Suprapubic skin (tissue), 4 donors: ENCODE results near the gene NBL1. TPM values are rescaled to one million over a fixed set of nuclear protein-coding genes. Genes with fewer than 3 reads are reported as not detected.

Source experiments
- DNase-seq, 2 donors: peaks; one replicate each; pipeline ENCODE4 v3.0.0-alpha.2; 2019; ENCODE audit warnings: low spot score in 2 of 2
- H3K27ac ChIP-seq: fragments of 200-600 bp; sonication (generic); one replicate; pipeline ENCODE4 v1.5.1; 2019
- H3K27me3 ChIP-seq: fragments of 200-600 bp; sonication (generic); one replicate; pipeline ENCODE4 v1.5.1; 2019
- H3K36me3 ChIP-seq: fragments of 200-600 bp; sonication (generic); one replicate; pipeline ENCODE4 v1.5.1; 2019
- H3K4me1 ChIP-seq: fragments of 200-600 bp; sonication (generic); one replicate; pipeline ENCODE4 v1.5.1; 2019
- H3K4me3 ChIP-seq: fragments of 200-600 bp; sonication (generic); one replicate; pipeline ENCODE4 v1.5.1; 2019; ENCODE audit warnings: mild to moderate bottlenecking
- H3K9me3 ChIP-seq: fragments of 200-600 bp; sonication (generic); one replicate; pipeline ENCODE4 v1.5.1; 2019
- CTCF ChIP-seq, 2 donors: fragments of 200-600 bp in 1 of 2; fragments of 450-650 bp in 1 of 2; sonication (generic) in 1 of 2; IDR thresholded peaks; one replicate each; pipeline ENCODE4 v1.5.1; 2016 to 2019; ENCODE audit warnings: antibody characterized with exemption in 2 of 2, mild to moderate bottlenecking in 1 of 2, moderate library complexity in 1 of 2
- EP300 ChIP-seq: sonication (generic); formaldehyde crosslinking; IDR thresholded peaks from one replicate; pipeline ENCODE4 v1.6.1; 2017; ENCODE audit warnings: antibody characterized with exemption
- POLR2A ChIP-seq, 2 donors: fragments of 450-650 bp; IDR thresholded peaks; one replicate each; pipeline ENCODE4 v1.6.1; 2017; ENCODE audit warnings: antibody characterized with exemption in 2 of 2, mild to moderate bottlenecking in 2 of 2, moderate library complexity in 2 of 2
- POLR2AphosphoS5 ChIP-seq, 3 donors: sonication (generic); formaldehyde crosslinking; IDR thresholded peaks; one replicate each; pipeline ENCODE4 v1.6.1; 2017; ENCODE audit warnings: antibody characterized with exemption in 3 of 3
- WGBS: methylation state at CpG from one replicate; pipeline ENCODE4 v1.1.5; 2018; 5-methylcytosine and 5-hydroxymethylcytosine counted together
- total RNA-seq, 4 donors: library from RNA; depleted of rRNA; stranded (reverse); fragments of >200 nt; gene quantifications; one replicate each; pipeline ENCODE4 v1.1.0, GENCODE V29; 2016

Gene NBL1
- 100 to 1,000 TPM; 144 to 197 (median 167) TPM for total RNA-seq

- Histone ChIP-seq H3K27ac (peak within 1 kb of the TSS; percentile 95), H3K4me3 (peak within 1 kb of the TSS; percentile 90), H3K27me3 (no peaks in the 10 kb centered on the region), H3K36me3 (no peaks in the 10 kb centered on the region), H3K9me3 (no peaks in the 10 kb centered on the region), H3K4me1 (peaks cover 70% of the 10 kb centered on the region)
- DNase-seq = peak in 1 of 2 donors; percentile 80
- no peak for TF ChIP-seq POLR2AphosphoS5 (IDR thresholded peaks at IDR 0.05)
- TF ChIP-seq POLR2A (IDR thresholded peaks at IDR 0.05) = peak in 1 of 2 donors; percentile 43
- WGBS = 0% methylated on average over 3 of the region's 90 CpGs
Observed at GRCh38 chr1:19643602-19644394, at the start of gene NBL1. Gene NBL1 (plus strand): TSS chr1:19644311. CDS start chr1:19655031, 10,720 bp downstream.

GRCh38 chr1:19596065-19596713 is 47.9 kb upstream of the NBL1 start:
- Histone ChIP-seq H3K27me3 (no peaks in the 10 kb centered on the region), H3K4me3 (peak overlapping the region; percentile 91), H3K27ac (peak overlapping the region; percentile 97), H3K4me1 (peaks cover 39% of the 10 kb centered on the region), H3K36me3 (no peaks in the 10 kb centered on the region), H3K9me3 (no peaks in the 10 kb centered on the region)
- DNase-seq = no peak
- TF ChIP-seq EP300 (no peak), CTCF (IDR thresholded peaks at IDR 0.05) (no peak), POLR2AphosphoS5 (IDR thresholded peaks at IDR 0.05) (no peak), POLR2A (IDR thresholded peaks at IDR 0.05) (no peak)
- 2% methylated on average over 11 of the region's 11 CpGs for WGBS

GRCh38 chr1:19596714-19597495 is 47.2 kb upstream of the NBL1 start:
- WGBS = under 1% methylated on average over 31 of the region's 65 CpGs
- peaks cover 39% of the 10 kb centered on the region for H3K4me1 ChIP-seq
- peak; percentile 99 to 100 for DNase-seq
- H3K4me3 ChIP-seq = peak overlapping the region; percentile 91
- no peak for TF ChIP-seq CTCF (IDR thresholded peaks at IDR 0.05)
- peak in 1 of 2 donors; percentile 77 for TF ChIP-seq POLR2A (IDR thresholded peaks at IDR 0.05)
- peak in 1 of 3 donors; percentile 85 for TF ChIP-seq POLR2AphosphoS5 (IDR thresholded peaks at IDR 0.05)
- TF ChIP-seq EP300 = no peak
- H3K36me3 ChIP-seq = no peaks in the 10 kb centered on the region
- H3K27ac ChIP-seq = peak overlapping the region; percentile 97
- H3K9me3 ChIP-seq = no peaks in the 10 kb centered on the region
- H3K27me3 ChIP-seq = no peaks in the 10 kb centered on the region

- Histone ChIP-seq H3K27me3 (no peaks in the 10 kb centered on the region), H3K9me3 (no peaks in the 10 kb centered on the region), H3K27ac (peak overlapping the region; percentile 97), H3K4me3 (peak overlapping the region; percentile 91), H3K36me3 (no peaks in the 10 kb centered on the region), H3K4me1 (peaks cover 39% of the 10 kb centered on the region)
- TF ChIP-seq POLR2AphosphoS5 (IDR thresholded peaks at IDR 0.05) (no peak), POLR2A (IDR thresholded peaks at IDR 0.05) (no peak), EP300 (no peak), CTCF (IDR thresholded peaks at IDR 0.05) (no peak)
- 14% methylated on average over 16 of the region's 18 CpGs for WGBS
- no peak for DNase-seq
Observed at GRCh38 chr1:19597496-19598309, 46.4 kb upstream of the NBL1 start.

GRCh38 chr1:19599810-19600209 is 44.3 kb upstream of the NBL1 start:
- H3K27ac ChIP-seq = no peak overlapping the region
- DNase-seq = no peak
- TF ChIP-seq EP300 = no peak
- TF ChIP-seq POLR2AphosphoS5 (IDR thresholded peaks at IDR 0.05) = no peak
- TF ChIP-seq POLR2A (IDR thresholded peaks at IDR 0.05) = no peak
- TF ChIP-seq CTCF (IDR thresholded peaks at IDR 0.05) = no peak
- no peaks in the 10 kb centered on the region for H3K36me3 ChIP-seq
- no peaks in the 10 kb centered on the region for H3K9me3 ChIP-seq
- H3K27me3 ChIP-seq = no peaks in the 10 kb centered on the region
- H3K4me3 ChIP-seq = no peak overlapping the region
- 88% methylated on average over 3 of the region's 3 CpGs for WGBS
- H3K4me1 ChIP-seq = peaks cover 48% of the 10 kb centered on the region
